Measurements from ENCODE around the gene SASH1. TPM values are rescaled to one million over a fixed set of nuclear protein-coding genes. Genes with fewer than 3 reads are reported as not detected.

SASH1 gene
- total RNA-seq, 1 experiment from 2014 or later = 33.2 TPM

GRCh38 chr6:148495029-148495428 is 152.4 kb downstream of the SASH1 start:
- no peaks in the 10 kb centered on the region for H3K27me3 ChIP-seq (ENCODE audit: insufficient read depth, low read length)
- WGBS (ENCODE audit: extremely low coverage, insufficient read length, low lambda C conversion rate) = no CpG with 5 or more reads among the region's 6 CpGs
- H2BK5ac ChIP-seq (ENCODE audit: insufficient read length, low read length) = no peak overlapping the region
- H2AFZ ChIP-seq (ENCODE audit: low read length) = no peak overlapping the region
- no peak overlapping the region for H3K4me3 Mint-ChIP-seq
- no peak for DNase-seq
- no peaks in the 10 kb centered on the region for H3K79me1 ChIP-seq (ENCODE audit: insufficient read depth, low read depth, low read length, poor library complexity, severe bottlenecking)
- H2BK120ac ChIP-seq (ENCODE audit: low read depth, low read length, poor library complexity, severe bottlenecking) = no peak overlapping the region
- H3K27ac Mint-ChIP-seq = no peak overlapping the region
- H3K9me3 Mint-ChIP-seq = no peaks in the 10 kb centered on the region
- H2BK12ac ChIP-seq (ENCODE audit: insufficient read length, low read depth, low read length) = no peak overlapping the region
- H3K56ac ChIP-seq (ENCODE audit: insufficient read length, low read depth, low read length) = no peak overlapping the region
- H3K27me3 Mint-ChIP-seq (ENCODE audit: low read depth) = no peaks in the 10 kb centered on the region
- no peaks in the 10 kb centered on the region for H3K9me3 ChIP-seq (ENCODE audit: control insufficient read depth, low read depth, low read length)
- no peak overlapping the region for H3K18ac ChIP-seq (ENCODE audit: insufficient read length, low read depth, low read length)
- no peaks in the 10 kb centered on the region for H3K23me2 ChIP-seq (ENCODE audit: insufficient read length, low read depth, low read length, poor library complexity, severe bottlenecking)
- no peak overlapping the region for H4K91ac ChIP-seq (ENCODE audit: insufficient read length, low read depth, low read length)
- no peak overlapping the region for H2BK15ac ChIP-seq (ENCODE audit: low read depth, low read length)
- no peaks in the 10 kb centered on the region for H3K4me1 ChIP-seq (ENCODE audit: insufficient read depth, low read length)
- H3K14ac ChIP-seq (ENCODE audit: insufficient read depth, low read length) = no peak overlapping the region
- no peak overlapping the region for H4K5ac ChIP-seq (ENCODE audit: insufficient read length, low read depth, low read length)
- no peak overlapping the region for H3K4me2 ChIP-seq (ENCODE audit: insufficient read depth, insufficient read length, low read length)
- no peak overlapping the region for H2BK20ac ChIP-seq (ENCODE audit: low read depth, low read length, poor library complexity, severe bottlenecking)
- H3T11ph ChIP-seq (ENCODE audit: low read length) = no peak overlapping the region
- no peak for TF ChIP-seq CTCF (conservative IDR thresholded peaks at IDR 0.05)
- H3K4me1 Mint-ChIP-seq = no peaks in the 10 kb centered on the region
- H4K8ac ChIP-seq (replicated peaks; ENCODE audit: insufficient read length, low read depth, low read length) = no peak overlapping the region
- H3K36me3 Mint-ChIP-seq (ENCODE audit: insufficient read depth in 1 of 3, low read depth in 3 of 3) = peaks cover 0 to 9% (median 2%) of the 10 kb centered on the region in 3 experiments; a peak in 4 of 7 replicates
- H3K23ac ChIP-seq (ENCODE audit: insufficient read length, low read depth, low read length) = no peak overlapping the region
- no peak overlapping the region for H3K27ac ChIP-seq (ENCODE audit: insufficient read length, low read depth, low read length)
- no peaks in the 10 kb centered on the region for H3K79me2 ChIP-seq (ENCODE audit: insufficient read depth, low read length)
- H3K4ac ChIP-seq (ENCODE audit: low read depth, low read length) = no peak overlapping the region
- no peaks in the 10 kb centered on the region for H4K20me1 ChIP-seq (ENCODE audit: control insufficient read depth, insufficient read depth, insufficient read length)
- H2AK5ac ChIP-seq (ENCODE audit: insufficient read length, low read length) = no peak overlapping the region
- no peak overlapping the region for H3K9ac ChIP-seq (ENCODE audit: extremely low read depth, insufficient read length, low read length)
